HG02610 (cell line): ENCODE results near the gene MYO9B.

ENCODE experiments used
- ATAC-seq: cut with Tn5 transposase; IDR thresholded peaks from one replicate; pipeline ENCODE4 v1.9.1; 2021; ENCODE audit warnings: mild to moderate bottlenecking, moderate library complexity; ENCODE audit not compliant: unreplicated experiment

The MYO9B gene

GRCh38 chr19:17058236-17058635, 17.3 kb upstream of the MYO9B start:
- no peak for ATAC-seq

- ATAC-seq: no peak
These were observed 14.8 kb upstream of the MYO9B start for GRCh38 chr19:17060802-17061201.

- no peak for ATAC-seq
These were observed 14.4 kb upstream of the MYO9B start for GRCh38 chr19:17061205-17061604.

GRCh38 chr19:17061691-17062090, 13.9 kb upstream of the MYO9B start:
- ATAC-seq: no peak

GRCh38 chr19:17063428-17063827, 12.1 kb upstream of the MYO9B start:
- ATAC-seq: no peak

GRCh38 chr19:17069193-17069592, 6.4 kb upstream of the MYO9B start:
- no peak for ATAC-seq

- ATAC-seq: no peak
These were observed 5.2 kb upstream of the MYO9B start for GRCh38 chr19:17070421-17070820.

- no peak for ATAC-seq
These were observed 4.7 kb upstream of the MYO9B start for GRCh38 chr19:17070912-17071311.

- no peak for ATAC-seq
These were observed 1.5 kb upstream of the MYO9B start for GRCh38 chr19:17073869-17074633.

GRCh38 chr19:17074634-17075034, 943 bp upstream of the MYO9B start:
- ATAC-seq: no peak

- ATAC-seq: no peak
These were observed 426 bp downstream of the MYO9B start for GRCh38 chr19:17075864-17076542.

GRCh38 chr19:17076543-17076991, 990 bp downstream of the MYO9B start:
- no peak for ATAC-seq

- ATAC-seq: no peak
These were observed 2.0 kb downstream of the MYO9B start for GRCh38 chr19:17077447-17078028.

GRCh38 chr19:17078036-17078919, 2.7 kb downstream of the MYO9B start:
- no peak for ATAC-seq

GRCh38 chr19:17078920-17079709, 3.5 kb downstream of the MYO9B start:
- ATAC-seq: no peak

- peak; percentile 31 for ATAC-seq
These were observed 4.3 kb downstream of the MYO9B start for GRCh38 chr19:17079710-17080439.

GRCh38 chr19:17080440-17080801, 4.8 kb downstream of the MYO9B start:
- no peak for ATAC-seq

- ATAC-seq: no peak
These were observed 6.4 kb downstream of the MYO9B start for GRCh38 chr19:17081672-17082630.

- ATAC-seq: no peak
These were observed 10.5 kb downstream of the MYO9B start for GRCh38 chr19:17086120-17086519.
